ENCODE results near the gene ASAH2.

- TF ChIP-seq, protein P1, sequence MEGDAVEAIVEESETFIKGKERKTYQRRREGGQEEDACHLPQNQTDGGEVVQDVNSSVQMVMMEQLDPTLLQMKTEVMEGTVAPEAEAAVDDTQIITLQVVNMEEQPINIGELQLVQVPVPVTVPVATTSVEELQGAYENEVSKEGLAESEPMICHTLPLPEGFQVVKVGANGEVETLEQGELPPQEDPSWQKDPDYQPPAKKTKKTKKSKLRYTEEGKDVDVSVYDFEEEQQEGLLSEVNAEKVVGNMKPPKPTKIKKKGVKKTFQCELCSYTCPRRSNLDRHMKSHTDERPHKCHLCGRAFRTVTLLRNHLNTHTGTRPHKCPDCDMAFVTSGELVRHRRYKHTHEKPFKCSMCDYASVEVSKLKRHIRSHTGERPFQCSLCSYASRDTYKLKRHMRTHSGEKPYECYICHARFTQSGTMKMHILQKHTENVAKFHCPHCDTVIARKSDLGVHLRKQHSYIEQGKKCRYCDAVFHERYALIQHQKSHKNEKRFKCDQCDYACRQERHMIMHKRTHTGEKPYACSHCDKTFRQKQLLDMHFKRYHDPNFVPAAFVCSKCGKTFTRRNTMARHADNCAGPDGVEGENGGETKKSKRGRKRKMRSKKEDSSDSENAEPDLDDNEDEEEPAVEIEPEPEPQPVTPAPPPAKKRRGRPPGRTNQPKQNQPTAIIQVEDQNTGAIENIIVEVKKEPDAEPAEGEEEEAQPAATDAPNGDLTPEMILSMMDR (IDR thresholded peaks at IDR 0.05), result no peak
- no peak for TF ChIP-seq POLR2A (IDR thresholded peaks at IDR 0.05)
These were observed 37.9 kb upstream of the ASAH2 start for GRCh38 chr10:50289196-50289595.

All from heart left ventricle (tissue), 13 donors.